Mesodermal cell (in vitro differentiated cells): Measurements from ENCODE around the gene NSUN4.
"Not testable (repeated sequence)": the region's sequence is repeated elsewhere in the genome, so short reads cannot be mapped to it uniquely, and the experiment has no call there.

Experiments used
- H3K27ac ChIP-seq: 2 replicates; pipeline ENCODE4 v1.7.0; 2013; ENCODE audit warnings: mild to moderate bottlenecking, low read depth, low read length, moderate library complexity; ENCODE audit not compliant: severe bottlenecking
- H3K36me3 ChIP-seq: 2 replicates; pipeline ENCODE4 v1.7.1; 2013; ENCODE audit warnings: mild to moderate bottlenecking, low read length, moderate library complexity; ENCODE audit not compliant: control insufficient read depth, insufficient read depth
- H3K4me1 ChIP-seq: one replicate; pipeline ENCODE4 v1.7.1; 2013; ENCODE audit warnings: mild to moderate bottlenecking, low read length; ENCODE audit not compliant: insufficient read depth, control insufficient read depth, poor library complexity, severe bottlenecking
- H3K4me3 ChIP-seq: 2 replicates; pipeline ENCODE4 v1.7.0; 2013; ENCODE audit warnings: low read length, control low read depth, mild to moderate bottlenecking; ENCODE audit not compliant: insufficient read depth, poor library complexity, severe bottlenecking; ENCODE audit errors: extremely low read depth
- H3K9me3 ChIP-seq: 2 replicates; pipeline ENCODE4 v1.7.1; 2013; ENCODE audit warnings: mild to moderate bottlenecking, low read length, moderate library complexity; ENCODE audit not compliant: control insufficient read depth
- WGBS, 2 experiments: methylation state at CpG; one replicate each; pipeline ENCODE4 v1.1.5; 2013; ENCODE audit warnings: missing lambda C conversion rate in 2 of 2; ENCODE audit not compliant: insufficient coverage in 2 of 2; 5-methylcytosine and 5-hydroxymethylcytosine counted together

NSUN4 gene

DNA sequence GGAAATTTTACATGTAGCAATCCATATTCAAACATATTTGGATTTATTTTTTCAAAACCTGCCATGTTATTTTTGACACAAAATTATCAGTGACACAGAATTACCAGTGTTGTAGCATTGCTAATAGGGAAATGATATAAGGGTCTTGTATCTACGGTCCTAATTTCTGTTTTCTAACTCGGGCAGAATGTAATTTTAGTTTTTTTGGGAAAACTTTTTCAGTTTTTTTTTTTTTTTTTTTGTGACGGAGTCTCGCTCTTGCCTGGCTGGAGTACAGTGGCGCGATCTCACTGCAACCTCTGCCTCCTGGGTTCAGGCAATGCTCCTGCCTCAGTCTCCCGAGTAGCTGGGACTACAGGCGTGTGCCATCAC, 34.5 kb upstream of the NSUN4 start:
- H3K36me3 ChIP-seq, result peaks cover 53% of the 10 kb centered on the region
- no peak overlapping the region for H3K27ac ChIP-seq
- 95 to 100% methylated on average over 2 to 6 of the region's 8 CpGs for WGBS, 2 experiments
- H3K9me3 ChIP-seq, result no peaks in the 10 kb centered on the region
- peaks cover 13% of the 10 kb centered on the region for H3K4me1 ChIP-seq
- no peak overlapping the region for H3K4me3 ChIP-seq

- peaks cover 13% of the 10 kb centered on the region for H3K4me1 ChIP-seq
- H3K36me3 ChIP-seq, result peaks cover 87% of the 10 kb centered on the region
- H3K4me3 ChIP-seq, result no peak overlapping the region
- no peaks in the 10 kb centered on the region for H3K9me3 ChIP-seq
- no peak overlapping the region for H3K27ac ChIP-seq
- 92 to 94% methylated on average over 4 to 9 of the region's 16 CpGs for WGBS, 2 experiments
Measured at GRCh38 chr1:46309401-46310159, 31.0 kb upstream of the NSUN4 start.

DNA sequence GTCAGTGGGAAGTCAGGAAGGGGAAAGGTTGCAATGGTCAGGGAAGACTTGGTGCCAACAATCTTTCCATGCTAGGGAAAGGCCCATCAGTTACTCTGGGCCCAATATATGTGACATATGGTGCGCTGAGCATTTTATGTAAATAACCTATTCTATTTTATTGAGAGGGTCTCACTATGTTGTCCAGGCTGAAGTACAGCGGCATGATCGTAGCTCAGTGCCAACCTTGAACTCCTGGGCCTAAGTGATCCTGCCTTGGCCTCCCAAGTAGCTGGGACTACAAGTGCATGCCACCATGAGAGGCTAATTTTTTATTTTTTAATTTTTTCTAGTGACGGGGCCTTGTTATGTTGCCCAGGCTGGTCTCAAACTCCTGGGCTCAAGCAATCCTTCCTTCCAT, 30.3 kb upstream of the NSUN4 start:
- Histone ChIP-seq H3K4me3 (no peak overlapping the region), H3K4me1 (peaks cover 13% of the 10 kb centered on the region), H3K27ac (no peak overlapping the region), H3K36me3 (peaks cover 85% of the 10 kb centered on the region), H3K9me3 (no peaks in the 10 kb centered on the region)
- WGBS, 2 experiments, result 94 to 100% methylated on average over 4 of the region's 4 CpGs

DNA sequence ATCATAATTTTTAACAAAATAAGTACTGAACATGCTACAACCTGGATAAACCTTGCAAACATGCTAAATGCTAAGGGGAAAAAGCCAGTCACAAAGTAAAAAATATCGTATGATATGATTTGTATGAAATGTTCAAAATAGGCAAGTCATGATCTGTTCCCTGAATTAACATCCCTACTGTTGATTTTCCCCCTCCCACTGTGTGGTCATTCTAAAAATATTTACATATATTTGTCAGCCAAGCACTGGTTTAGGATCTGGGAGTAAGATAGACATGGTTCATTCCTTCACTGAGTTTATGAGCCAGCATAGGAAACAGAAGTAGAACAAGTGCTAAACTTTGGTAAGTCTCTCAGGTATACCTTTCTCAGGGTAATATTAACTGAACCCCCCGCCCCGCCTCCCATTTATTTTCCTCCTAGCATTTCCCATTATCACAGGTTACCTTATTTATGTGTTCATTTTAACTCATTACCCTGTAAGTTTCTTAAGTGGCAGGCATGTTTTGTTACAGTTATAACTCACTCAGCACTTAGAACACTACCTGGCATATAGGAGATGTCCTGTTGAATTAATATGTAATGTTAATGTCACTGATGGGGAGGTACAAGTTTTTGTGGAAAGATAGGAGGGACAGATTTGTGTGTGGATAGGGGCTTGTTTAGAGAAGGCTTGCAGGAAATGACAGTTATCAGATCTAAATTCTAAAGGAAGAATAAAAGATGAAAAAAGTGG, 24.8 kb upstream of the NSUN4 start:
- Histone ChIP-seq H3K27ac (no peak overlapping the region), H3K4me3 (no peak overlapping the region), H3K36me3 (peaks cover 61% of the 10 kb centered on the region), H3K9me3 (no peaks in the 10 kb centered on the region), H3K4me1 (no peaks in the 10 kb centered on the region)
- WGBS, 2 experiments, result 100% methylated on average over 1 of the region's 3 CpGs; no CpG with 5 or more reads in 1 of the 2 experiments

- H3K27ac ChIP-seq, result no peak overlapping the region
- H3K4me3 ChIP-seq, result no peak overlapping the region
- no peaks in the 10 kb centered on the region for H3K9me3 ChIP-seq
- H3K4me1 ChIP-seq, result no peaks in the 10 kb centered on the region
- H3K36me3 ChIP-seq, result peaks cover 46% of the 10 kb centered on the region
- WGBS, 2 experiments, result 88% methylated on average over 1 of the region's 1 CpG; no CpG with 5 or more reads in 1 of the 2 experiments
Measured at GRCh38 chr1:46317323-46317722, 23.3 kb upstream of the NSUN4 start.

DNA sequence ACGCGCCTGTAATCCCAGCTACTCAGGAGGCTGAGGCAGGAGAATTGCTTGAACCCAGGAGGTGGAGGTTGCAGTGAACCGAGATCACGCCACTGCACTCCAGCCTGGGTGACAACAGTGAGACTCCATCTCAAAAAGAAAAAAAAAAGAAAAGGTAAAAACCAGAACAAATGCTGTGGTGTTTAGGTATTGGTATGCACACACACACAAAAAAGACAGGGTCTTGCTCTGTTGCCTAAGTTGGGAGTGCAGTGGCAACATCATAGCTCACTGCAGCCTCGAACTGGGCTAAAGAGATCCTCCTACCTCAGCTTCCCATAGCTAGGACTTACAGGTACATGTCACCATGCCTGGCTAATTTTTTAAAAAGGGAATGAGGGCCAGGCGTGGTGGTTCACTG, 21.3 kb upstream of the NSUN4 start:
- 83 to 99% methylated on average over 1 to 6 of the region's 6 CpGs for WGBS, 2 experiments
- H3K36me3 ChIP-seq, result peaks cover 26% of the 10 kb centered on the region

DNA sequence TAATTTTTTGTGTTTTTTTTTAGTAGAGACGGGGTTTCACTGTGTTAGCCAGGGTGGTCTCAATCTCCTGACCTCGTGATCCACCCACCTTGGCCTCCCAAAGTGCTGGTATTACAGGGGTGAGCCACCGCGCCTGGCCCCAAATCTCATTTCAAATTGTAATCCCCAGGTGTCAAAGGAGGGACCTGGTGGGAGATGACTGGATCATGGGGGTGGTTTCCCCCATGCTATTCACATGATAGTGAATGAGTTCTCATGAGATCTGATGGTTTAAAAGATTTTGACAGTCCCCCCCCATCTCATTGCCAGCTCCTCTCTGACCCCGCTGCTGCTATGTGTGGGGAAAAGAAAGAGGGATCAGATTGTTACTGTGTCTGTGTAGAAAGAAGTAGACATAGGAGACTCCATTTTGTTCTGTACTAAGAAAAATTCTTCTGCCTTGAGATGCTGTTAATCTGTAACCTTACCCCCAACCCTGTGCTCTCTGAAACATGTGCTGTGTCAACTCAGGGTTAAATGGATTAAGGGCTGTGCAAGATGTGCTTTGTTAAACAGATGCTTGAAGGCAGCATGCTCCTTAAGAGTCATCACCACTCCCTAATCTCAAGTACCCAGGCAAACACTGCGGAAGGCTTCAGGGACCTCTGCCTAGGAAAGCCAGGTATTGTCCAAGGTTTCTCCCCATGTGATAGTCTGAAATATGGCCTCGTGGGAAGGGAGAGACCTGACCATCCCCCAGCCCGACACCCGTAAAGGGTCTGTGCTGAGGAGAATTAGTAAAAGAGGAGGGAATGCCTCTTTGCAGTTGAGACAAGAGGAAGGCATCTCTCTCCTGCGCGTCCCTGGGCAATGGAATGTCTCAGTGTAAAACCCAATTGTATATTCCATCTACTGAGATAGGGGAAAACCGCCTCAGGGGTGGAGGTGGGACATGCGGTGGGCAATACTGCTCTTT, 20.4 kb upstream of the NSUN4 start:
- not testable (repeated sequence) for H3K4me3 ChIP-seq, H3K4me1 ChIP-seq, H3K9me3 ChIP-seq, H3K27ac ChIP-seq
- peaks cover 19% of the 10 kb centered on the region for H3K36me3 ChIP-seq
- WGBS, 2 experiments, result no CpG with 5 or more reads among the region's 13 CpGs

More for the DNA sequence above, 21.3 kb upstream of the NSUN4 start:
- H3K4me1 ChIP-seq, H3K4me3 ChIP-seq, H3K9me3 ChIP-seq, H3K27ac ChIP-seq: not testable (repeated sequence)

DNA sequence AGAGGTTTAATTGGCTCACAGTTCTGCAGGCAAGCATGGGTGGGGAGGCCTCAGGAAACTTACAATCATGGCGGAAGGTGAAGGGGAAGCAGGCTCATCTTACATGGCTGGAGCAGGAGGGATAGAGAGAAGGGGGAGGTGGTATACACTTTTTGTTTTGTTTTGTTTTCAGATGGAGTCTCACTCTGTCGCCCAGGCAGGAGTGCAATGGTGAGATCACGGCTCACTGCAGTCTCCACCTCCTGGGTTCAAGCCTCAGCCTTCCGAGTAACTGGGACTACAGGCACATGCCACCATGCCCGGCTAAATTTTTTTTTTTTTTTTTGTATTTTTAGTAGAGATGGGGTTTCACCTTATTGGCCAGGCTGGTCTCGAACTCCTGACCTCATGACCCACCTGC, 18.4 kb upstream of the NSUN4 start:
- not testable (repeated sequence) for H3K4me1 ChIP-seq, H3K4me3 ChIP-seq, H3K36me3 ChIP-seq, H3K27ac ChIP-seq, H3K9me3 ChIP-seq
- WGBS, 2 experiments, result 90 to 95% methylated on average over 4 to 5 of the region's 6 CpGs

GRCh38 chr1:46325285-46326076, 15.1 kb upstream of the NSUN4 start:
- H3K9me3 ChIP-seq, H3K36me3 ChIP-seq, H3K27ac ChIP-seq, H3K4me3 ChIP-seq, H3K4me1 ChIP-seq: not testable (repeated sequence)
- 96 to 100% methylated on average over 4 of the region's 11 CpGs for WGBS, 2 experiments

GRCh38 chr1:46328182-46328581, 12.4 kb upstream of the NSUN4 start:
- not testable (repeated sequence) for H3K4me1 ChIP-seq, H3K4me3 ChIP-seq, H3K9me3 ChIP-seq, H3K27ac ChIP-seq, H3K36me3 ChIP-seq
- WGBS, 2 experiments, result 96 to 97% methylated on average over 6 to 7 of the region's 7 CpGs
